Measurements from ENCODE around the gene EVA1C. TPM values are rescaled to one million over a fixed set of nuclear protein-coding genes. Genes with fewer than 3 reads are reported as not detected.
"Not testable (repeated sequence)": the region's sequence is repeated elsewhere in the genome, so short reads cannot be mapped to it uniquely, and the experiment has no call there.

EVA1C gene
- total and polyA plus RNA-seq, 7 donors, result 5.5 to 10.7 (median 6.1) TPM

DNA sequence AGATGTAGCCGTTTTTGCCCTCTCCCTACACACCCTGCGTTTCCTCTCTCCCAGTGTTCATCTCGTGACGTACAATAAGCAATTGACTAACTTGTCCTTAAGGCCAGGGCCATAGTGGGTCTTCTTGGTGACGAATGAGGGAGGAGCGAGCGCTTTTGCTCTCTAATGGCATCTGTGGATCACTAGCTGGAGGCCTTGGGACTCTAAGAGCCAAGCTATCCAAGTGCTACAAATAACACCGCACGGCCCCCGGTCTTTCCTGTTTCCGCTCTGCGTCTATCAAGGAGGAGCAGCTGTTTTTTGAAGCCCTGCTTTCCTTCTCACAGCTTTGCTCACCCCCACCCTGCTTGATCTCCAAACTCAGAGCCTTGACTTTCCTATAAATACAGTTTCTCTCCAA is 25.2 kb downstream of the EVA1C start:
- no peaks in the 10 kb centered on the region for H3K27me3 ChIP-seq (ENCODE audit: insufficient read depth in 3 of 3, low read length in 2 of 3)
- H3K4me1 ChIP-seq, result no peaks in the 10 kb centered on the region
- TF ChIP-seq, protein P1, sequence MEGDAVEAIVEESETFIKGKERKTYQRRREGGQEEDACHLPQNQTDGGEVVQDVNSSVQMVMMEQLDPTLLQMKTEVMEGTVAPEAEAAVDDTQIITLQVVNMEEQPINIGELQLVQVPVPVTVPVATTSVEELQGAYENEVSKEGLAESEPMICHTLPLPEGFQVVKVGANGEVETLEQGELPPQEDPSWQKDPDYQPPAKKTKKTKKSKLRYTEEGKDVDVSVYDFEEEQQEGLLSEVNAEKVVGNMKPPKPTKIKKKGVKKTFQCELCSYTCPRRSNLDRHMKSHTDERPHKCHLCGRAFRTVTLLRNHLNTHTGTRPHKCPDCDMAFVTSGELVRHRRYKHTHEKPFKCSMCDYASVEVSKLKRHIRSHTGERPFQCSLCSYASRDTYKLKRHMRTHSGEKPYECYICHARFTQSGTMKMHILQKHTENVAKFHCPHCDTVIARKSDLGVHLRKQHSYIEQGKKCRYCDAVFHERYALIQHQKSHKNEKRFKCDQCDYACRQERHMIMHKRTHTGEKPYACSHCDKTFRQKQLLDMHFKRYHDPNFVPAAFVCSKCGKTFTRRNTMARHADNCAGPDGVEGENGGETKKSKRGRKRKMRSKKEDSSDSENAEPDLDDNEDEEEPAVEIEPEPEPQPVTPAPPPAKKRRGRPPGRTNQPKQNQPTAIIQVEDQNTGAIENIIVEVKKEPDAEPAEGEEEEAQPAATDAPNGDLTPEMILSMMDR (IDR thresholded peaks at IDR 0.05), result no peak
- intact Hi-C loops (cut with DNase I), result no loop called here
- ATAC-seq, result no peak
- no peaks in the 10 kb centered on the region for H3K36me3 ChIP-seq (ENCODE audit: insufficient read depth in 1 of 2, low read depth in 1 of 2)
- H3K4me3 ChIP-seq, result no peak overlapping the region
- 57 to 68% (median 63%) methylated on average over 12 of the region's 12 CpGs for WGBS, 3 donors
- H3K27ac ChIP-seq, result no peak overlapping the region
- H3K9me3 ChIP-seq, result no peaks in the 10 kb centered on the region
- DNase-seq, result no peak

DNA sequence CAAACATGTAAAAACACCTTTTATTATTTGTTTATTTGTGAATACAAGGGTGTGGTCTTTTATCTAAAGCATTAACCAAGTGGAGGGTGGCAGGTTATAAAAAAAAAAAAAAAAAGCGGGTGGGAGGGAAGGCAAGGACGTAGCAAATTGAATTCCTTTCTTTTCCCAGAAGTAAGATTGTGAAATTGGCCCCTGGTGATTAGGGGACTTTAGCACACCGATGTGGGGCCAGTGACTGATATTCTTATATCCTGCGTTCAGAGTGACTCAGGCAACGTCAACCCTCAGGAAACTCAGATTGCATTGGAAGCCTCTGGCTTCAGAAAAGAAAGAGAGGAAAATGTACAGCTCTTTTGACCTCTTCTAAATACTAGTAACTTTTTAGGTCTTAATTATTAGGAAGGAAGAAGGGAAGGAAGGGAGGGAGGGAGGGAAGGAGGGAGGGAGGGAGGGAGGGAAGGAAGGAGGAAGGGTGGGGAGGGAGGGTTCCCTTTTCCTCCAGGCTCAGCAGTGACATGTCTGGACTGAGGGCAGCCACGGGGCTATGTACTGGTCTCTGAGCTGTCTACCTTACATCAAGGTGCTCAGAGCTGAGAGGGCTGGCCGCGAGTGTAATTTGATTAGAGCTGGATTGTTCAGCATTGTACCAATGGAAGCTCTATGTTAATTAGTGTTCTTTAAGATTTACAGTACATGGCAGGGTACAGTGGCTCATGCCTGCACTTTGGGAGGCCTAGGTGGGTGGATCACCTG is 30.2 kb downstream of the EVA1C start:
- H3K4me3 ChIP-seq, result no peak overlapping the region
- no peak for DNase-seq
- WGBS, 3 donors, result 64 to 86% (median 76%) methylated on average over 8 of the region's 8 CpGs
- intact Hi-C loops (cut with DNase I), result no loop called here
- no peak for ATAC-seq
- no peaks in the 10 kb centered on the region for H3K27me3 ChIP-seq (ENCODE audit: insufficient read depth in 3 of 3, low read length in 2 of 3)
- TF ChIP-seq, protein P1 (IDR thresholded peaks at IDR 0.05), result no peak
- H3K4me1 ChIP-seq, result no peaks in the 10 kb centered on the region
- peaks cover 4% of the 10 kb centered on the region for H3K9me3 ChIP-seq
- H3K36me3 ChIP-seq (ENCODE audit: insufficient read depth in 1 of 2, low read depth in 1 of 2), result no peaks in the 10 kb centered on the region
- no peak overlapping the region for H3K27ac ChIP-seq

DNA sequence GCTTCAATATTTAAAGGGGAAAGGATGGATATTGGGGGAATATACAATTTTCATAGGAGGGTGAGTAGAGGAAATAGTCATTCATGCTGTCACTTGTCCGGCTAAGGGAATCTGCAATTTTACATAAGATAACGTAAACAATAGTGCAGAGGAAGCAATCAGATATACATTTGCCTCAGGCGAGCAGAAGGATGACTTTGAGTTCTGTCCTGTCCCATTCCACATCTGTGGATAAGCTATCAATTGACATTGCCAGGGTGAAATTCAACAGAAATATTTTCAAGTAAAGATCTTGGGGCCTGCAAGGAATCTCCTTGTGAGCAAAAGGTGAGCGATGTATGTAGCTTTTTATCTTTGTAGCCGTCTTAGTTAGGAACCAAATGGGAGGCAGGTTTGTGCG is 32.6 kb downstream of the EVA1C start:
- H3K4me3 ChIP-seq, result no peak overlapping the region
- no peak overlapping the region for H3K27ac ChIP-seq
- TF ChIP-seq, protein P1 (IDR thresholded peaks at IDR 0.05), result no peak
- no peaks in the 10 kb centered on the region for H3K27me3 ChIP-seq (ENCODE audit: insufficient read depth in 3 of 3, low read length in 2 of 3)
- peaks cover 4% of the 10 kb centered on the region for H3K9me3 ChIP-seq
- intact Hi-C loops (cut with DNase I), result no loop called here
- DNase-seq, result no peak
- H3K4me1 ChIP-seq, result no peaks in the 10 kb centered on the region
- no peaks in the 10 kb centered on the region for H3K36me3 ChIP-seq (ENCODE audit: insufficient read depth in 1 of 2, low read depth in 1 of 2)
- no peak for ATAC-seq
- WGBS, 3 donors, result 87 to 94% (median 92%) methylated on average over 6 of the region's 6 CpGs

DNA sequence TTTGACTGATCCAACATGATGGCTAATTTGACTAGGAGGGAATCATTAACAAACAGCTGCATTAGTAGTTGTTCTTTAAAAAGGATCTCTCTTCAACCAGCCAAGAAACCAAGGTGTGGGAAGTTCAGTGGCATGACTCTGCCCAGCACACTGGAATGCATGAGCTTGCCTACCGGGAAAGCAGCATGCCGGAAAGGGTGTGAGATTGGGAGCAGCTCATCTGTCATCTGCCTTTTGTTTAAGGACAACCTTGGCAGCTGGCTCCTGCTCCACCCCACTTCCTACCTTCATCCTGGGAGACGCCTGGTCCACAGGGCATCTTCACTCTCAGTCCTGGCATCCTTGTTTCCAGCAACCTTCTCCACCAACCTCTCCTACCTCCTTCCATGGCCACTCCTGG is 33.9 kb downstream of the EVA1C start:
- H3K9me3 ChIP-seq; intact Hi-C loops (cut with DNase I); H3K4me1 ChIP-seq; H3K27ac ChIP-seq; H3K36me3 ChIP-seq (ENCODE audit: insufficient read depth in 1 of 2, low read depth in 1 of 2); ATAC-seq; H3K4me3 ChIP-seq; DNase-seq; H3K27me3 ChIP-seq (ENCODE audit: insufficient read depth in 3 of 3, low read length in 2 of 3): not testable (repeated sequence)
- WGBS, 3 donors, result 56 to 86% (median 75%) methylated on average over 3 of the region's 3 CpGs

DNA sequence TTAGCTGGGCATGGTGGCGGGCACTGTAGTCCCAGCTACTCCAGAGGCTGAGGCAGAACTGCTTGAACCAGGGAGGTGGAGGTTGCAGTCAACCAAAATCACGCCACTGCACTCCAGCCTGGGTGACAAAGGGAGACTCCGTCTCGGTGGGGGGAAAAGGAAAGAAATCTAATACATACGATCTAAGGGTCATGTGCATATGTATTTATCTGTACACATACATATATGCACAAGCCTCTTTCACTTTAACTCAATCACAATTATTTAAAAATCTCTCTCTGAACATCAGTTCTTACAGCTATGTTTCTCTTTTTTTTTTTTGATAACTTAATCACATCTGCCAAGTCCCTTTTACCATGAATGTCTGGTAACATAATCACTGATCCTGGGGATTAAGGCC is 34.7 kb downstream of the EVA1C start:
- intact Hi-C loops (cut with DNase I), result no loop called here
- Histone ChIP-seq H3K4me3 (no peak overlapping the region), H3K36me3 (ENCODE audit: insufficient read depth in 1 of 2, low read depth in 1 of 2) (no peaks in the 10 kb centered on the region), H3K27me3 (ENCODE audit: insufficient read depth in 3 of 3, low read length in 2 of 3) (no peaks in the 10 kb centered on the region), H3K27ac (no peak overlapping the region), H3K9me3 (peaks cover 4% of the 10 kb centered on the region), H3K4me1 (no peaks in the 10 kb centered on the region)
- TF ChIP-seq, protein P1 (IDR thresholded peaks at IDR 0.05), result no peak
- WGBS, 3 donors, result 89 to 94% (median 90%) methylated on average over 5 of the region's 5 CpGs
- ATAC-seq (no peak), DNase-seq (no peak)

All from psoas muscle (tissue), 8 donors.